Limb (tissue), 2 donors: ENCODE data around the gene GGT5.
"Not testable (repeated sequence)": the region's sequence is repeated elsewhere in the genome, so short reads cannot be mapped to it uniquely, and the experiment has no call there.

Experiments used
- DNase-seq, 2 donors: peaks; one replicate each; pipeline ENCODE4 v3.0.0-alpha.2; 2016; ENCODE audit errors: extremely low spot score in 2 of 2

The GGT5 gene

GRCh38 chr22:24233816-24234215 lies 11.1 kb downstream of the GGT5 start:
- no peak for DNase-seq

GRCh38 chr22:24233235-24233634 lies 11.6 kb downstream of the GGT5 start:
- no peak for DNase-seq

GRCh38 chr22:24232725-24233124 lies 12.2 kb downstream of the GGT5 start:
- no peak for DNase-seq

GRCh38 chr22:24232124-24232523 lies 12.8 kb downstream of the GGT5 start:
- DNase-seq = no peak

GRCh38 chr22:24231706-24232105 lies 13.2 kb downstream of the GGT5 start:
- no peak for DNase-seq

GRCh38 chr22:24230911-24231656 lies 13.8 kb downstream of the GGT5 start:
- DNase-seq = peak in 1 of 2 donors; percentile 40

- no peak for DNase-seq
Observed at GRCh38 chr22:24225951-24226350, 18.9 kb downstream of the GGT5 start.

- no peak for DNase-seq
Observed at GRCh38 chr22:24225044-24225601, 19.8 kb downstream of the GGT5 start.

DNA sequence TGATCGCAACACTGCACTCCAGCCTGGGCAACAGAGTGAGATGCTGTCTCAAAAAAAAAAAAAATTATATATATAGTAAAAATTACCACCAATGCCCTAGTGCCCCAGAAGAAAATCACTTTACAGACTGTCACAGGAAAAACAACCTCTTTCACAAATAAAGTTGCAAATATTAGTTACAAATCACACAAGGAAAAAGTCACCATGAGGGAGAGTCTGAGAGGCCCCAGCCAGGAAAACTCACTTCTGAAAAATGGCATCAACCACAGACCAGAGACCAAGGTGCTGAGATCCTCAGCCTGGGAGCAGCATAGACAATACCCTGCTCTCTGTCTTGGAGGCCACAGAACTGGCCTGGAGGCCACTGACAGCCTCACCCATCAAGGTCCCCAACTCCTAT lies 20.4 kb downstream of the GGT5 start:
- DNase-seq = no peak

DNA sequence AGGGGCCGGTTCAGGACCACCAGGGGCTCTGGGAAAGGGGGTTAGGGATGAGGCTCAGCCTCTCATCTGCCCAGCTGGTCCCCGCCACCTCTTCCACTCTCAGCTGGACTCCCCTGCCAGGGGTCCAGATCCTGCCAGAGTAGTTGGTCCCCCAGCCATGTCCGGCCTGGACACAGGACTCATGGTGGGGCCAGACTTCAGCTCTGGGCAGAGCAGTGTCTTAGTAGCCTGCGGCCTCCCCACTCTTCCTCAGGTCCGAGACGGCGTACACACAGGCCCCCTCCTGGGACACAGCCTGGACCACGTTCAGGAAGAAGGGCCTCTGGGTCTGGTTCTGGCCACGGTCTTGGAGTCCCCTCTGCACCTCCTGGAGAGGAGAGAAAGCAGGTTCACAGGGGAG lies 25.1 kb downstream of the GGT5 start:
- DNase-seq = no peak

GRCh38 chr22:24217384-24217783 lies 27.5 kb downstream of the GGT5 start:
- DNase-seq = no peak

DNA sequence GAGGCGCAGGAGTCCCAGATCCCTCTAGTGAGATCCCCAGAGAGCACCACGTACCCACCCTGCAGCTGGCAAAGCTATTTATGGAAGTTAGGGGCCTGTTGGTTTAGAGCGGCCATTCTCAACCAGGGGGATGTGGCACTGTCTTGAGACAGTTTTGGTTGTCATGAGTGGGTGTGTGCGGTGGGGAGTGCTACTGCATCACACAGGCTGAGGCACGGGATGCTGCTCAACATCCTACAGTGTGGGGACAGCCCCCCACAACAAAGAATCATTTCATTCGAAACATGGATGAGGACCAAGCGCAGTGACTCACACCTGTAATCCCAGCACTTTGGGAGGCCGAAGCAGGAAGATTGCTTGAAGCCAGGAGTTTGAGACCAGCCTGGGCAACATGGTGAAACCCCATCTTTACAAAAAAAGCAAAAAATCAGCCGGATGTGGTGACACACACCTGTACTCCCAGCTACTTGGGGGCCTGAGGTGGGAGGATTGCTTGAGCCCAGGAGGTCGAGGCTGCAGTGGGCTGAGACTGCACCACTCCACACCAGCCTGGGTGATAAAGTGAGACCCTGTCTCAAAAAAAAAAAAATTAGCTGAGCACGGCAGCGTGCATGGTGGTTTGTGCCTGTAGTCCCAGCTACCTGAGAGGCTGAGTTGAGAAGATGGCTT lies 28.2 kb downstream of the GGT5 start:
- DNase-seq = no peak

DNA sequence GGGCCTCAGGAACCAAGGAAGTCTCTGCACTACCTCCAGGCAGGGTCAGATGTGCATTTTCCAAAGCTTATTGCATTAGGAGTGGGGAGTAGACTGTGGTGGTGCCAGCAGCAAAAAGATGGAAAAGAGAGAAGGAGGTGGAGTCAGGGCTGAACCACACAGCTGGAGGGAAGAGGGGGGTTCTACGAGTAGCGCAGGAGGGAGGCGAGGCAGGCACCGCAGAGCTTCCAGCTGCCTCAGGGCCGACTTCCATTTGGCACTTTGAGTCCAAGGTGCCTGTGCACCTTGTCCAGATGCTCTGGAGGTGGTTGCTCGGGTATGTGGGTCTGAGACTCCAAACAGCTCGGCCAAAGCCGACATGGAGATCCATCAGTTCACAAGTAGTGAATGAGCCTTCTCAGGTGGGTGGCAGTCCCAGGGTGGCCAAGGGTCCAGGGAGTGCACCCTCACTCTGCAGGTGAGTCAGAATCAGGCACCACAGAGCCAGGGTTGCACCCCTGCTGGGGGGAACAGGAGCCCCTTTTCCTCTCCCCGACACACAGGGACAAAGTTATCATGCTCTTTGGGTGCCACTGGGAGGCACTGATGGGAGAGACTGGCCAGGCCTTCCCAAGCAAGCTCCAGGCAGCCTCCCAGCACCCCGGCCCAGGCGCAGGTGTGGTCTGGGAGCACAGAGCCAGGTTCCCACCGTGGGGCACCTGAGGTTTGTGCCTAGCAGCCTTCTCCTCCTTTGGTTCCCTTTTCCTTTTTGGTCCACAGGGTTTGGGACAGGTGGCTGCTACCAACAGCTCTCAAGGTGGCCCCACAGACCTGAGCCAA lies 30.2 kb downstream of the GGT5 start:
- no peak for DNase-seq

DNA sequence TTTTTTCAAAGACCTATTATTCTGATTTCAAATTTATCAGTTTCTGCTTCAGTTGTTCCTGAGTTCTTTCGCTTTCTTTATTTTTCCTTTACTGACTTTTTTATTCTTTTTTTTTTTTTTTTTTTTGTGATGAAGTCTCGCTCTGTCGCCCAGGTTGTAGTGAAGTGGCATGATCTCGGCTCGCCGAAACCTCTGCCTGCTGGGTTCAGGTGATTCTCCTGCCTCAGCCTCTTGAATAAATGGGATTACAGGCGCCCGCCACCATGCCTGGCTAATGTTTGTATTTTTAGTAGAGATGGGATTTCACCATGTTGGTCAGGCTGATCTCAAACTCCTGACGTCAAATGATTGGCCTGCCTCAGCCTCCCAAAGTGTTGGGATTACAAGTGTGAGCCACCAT lies 31.8 kb downstream of the GGT5 start:
- DNase-seq = not testable (repeated sequence)

GRCh38 chr22:24211716-24212115 lies 33.2 kb downstream of the GGT5 start:
- DNase-seq = not testable (repeated sequence)

GRCh38 chr22:24210409-24210808 lies 34.5 kb downstream of the GGT5 start:
- not testable (repeated sequence) for DNase-seq

- no peak for DNase-seq
Observed at GRCh38 chr22:24209687-24210086, 35.2 kb downstream of the GGT5 start.

- DNase-seq = no peak
Observed at GRCh38 chr22:24209016-24209415, 35.9 kb downstream of the GGT5 start.

DNA sequence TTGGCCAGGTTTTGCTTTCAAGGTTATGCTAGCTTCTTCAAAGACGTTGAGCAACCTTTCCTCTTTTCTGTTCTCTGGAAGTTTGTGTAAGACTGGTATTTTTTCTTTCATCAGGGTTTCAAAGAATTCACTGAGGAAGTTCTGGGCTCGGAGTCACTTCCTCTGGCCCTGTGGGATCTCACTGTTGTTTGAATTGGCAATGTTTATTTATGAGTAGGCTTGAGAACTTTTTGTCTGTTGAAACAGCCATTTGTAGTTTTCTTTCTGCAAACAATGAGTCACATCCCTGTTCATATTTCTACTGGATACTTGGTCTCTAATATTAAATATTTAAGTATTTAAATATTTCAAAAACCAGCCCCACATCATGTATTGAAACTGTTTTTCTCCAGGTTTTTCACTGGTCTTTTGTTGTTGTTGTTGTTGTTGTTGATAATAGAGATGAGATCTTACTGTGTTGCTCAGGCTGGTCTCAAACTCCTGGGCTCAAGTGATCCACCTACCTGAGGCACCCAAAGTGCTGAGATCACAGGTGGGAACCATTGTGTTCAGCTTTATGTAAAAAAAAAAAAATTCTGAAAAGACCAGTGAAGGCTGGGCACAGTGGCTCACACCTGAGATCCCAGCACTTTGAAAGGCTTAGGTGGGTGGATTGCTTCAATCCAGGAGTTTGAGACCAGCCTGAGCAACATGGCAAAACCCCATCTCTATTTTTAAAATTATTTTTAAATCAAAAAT lies 36.7 kb downstream of the GGT5 start:
- peak in 1 of 2 donors; percentile 4 for DNase-seq

GRCh38 chr22:24207264-24208011 lies 37.4 kb downstream of the GGT5 start:
- DNase-seq = no peak
